ENCODE data around the gene VPS33A. TPM values are rescaled to one million over a fixed set of nuclear protein-coding genes. Genes with fewer than 3 reads are reported as not detected.
"Not testable (repeated sequence)": the region's sequence is repeated elsewhere in the genome, so short reads cannot be mapped to it uniquely, and the experiment has no call there.

Gene VPS33A
- polyA plus RNA-seq, 1 donor, result 18.3 TPM

GRCh38 chr12:122260735-122261134 lies 5.6 kb downstream of the VPS33A start:
- not testable (repeated sequence) for H3K27ac ChIP-seq (ENCODE audit: low read length); DNase-seq; H3K27me3 ChIP-seq (ENCODE audit: control insufficient read depth, insufficient read depth, low read length); H3K9me3 ChIP-seq (ENCODE audit: control insufficient read depth, low read depth, low read length); H3K4me3 ChIP-seq (ENCODE audit: low read length); H3K4me1 ChIP-seq (ENCODE audit: control insufficient read depth, insufficient read depth, low read length)
- WGBS (ENCODE audit: insufficient coverage, low lambda C conversion rate), result no CpG with 5 or more reads among the region's 14 CpGs
- H3K36me3 ChIP-seq (ENCODE audit: control insufficient read depth, insufficient read depth, low read length), result peaks cover 45% of the 10 kb centered on the region

GRCh38 chr12:122258939-122259338 lies 7.4 kb downstream of the VPS33A start:
- whole genome bisulfite sequencing (ENCODE audit: insufficient coverage, low lambda C conversion rate), result no CpG with 5 or more reads among the region's 4 CpGs
- H3K9me3 ChIP-seq (ENCODE audit: control insufficient read depth, low read depth, low read length); H3K27ac ChIP-seq (ENCODE audit: low read length); H3K4me1 ChIP-seq (ENCODE audit: control insufficient read depth, insufficient read depth, low read length); H3K27me3 ChIP-seq (ENCODE audit: control insufficient read depth, insufficient read depth, low read length); DNase-seq; H3K4me3 ChIP-seq (ENCODE audit: low read length): not testable (repeated sequence)
- peaks cover 45% of the 10 kb centered on the region for H3K36me3 ChIP-seq (ENCODE audit: control insufficient read depth, insufficient read depth, low read length)

DNA sequence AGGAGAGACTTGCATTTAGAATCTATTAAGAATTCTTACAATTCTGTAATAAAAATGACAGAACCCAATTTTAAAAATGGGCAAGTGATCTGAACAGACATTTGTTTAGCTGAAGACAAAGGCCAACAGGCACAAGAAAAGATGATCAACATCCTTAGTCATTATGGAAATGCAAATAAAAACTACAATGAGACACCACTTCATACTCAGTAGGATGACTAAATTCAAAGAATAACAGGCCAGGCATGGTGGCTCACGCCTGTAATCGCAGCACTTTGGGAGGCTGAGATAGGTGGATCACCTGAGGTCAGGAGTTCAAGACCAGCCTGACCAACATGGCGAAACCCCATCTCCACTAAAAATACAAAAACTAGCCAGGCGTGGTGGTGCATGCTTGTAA lies 7.8 kb downstream of the VPS33A start:
- not testable (repeated sequence) for H3K9me3 ChIP-seq (ENCODE audit: control insufficient read depth, low read depth, low read length); H3K4me3 ChIP-seq (ENCODE audit: low read length); H3K4me1 ChIP-seq (ENCODE audit: control insufficient read depth, insufficient read depth, low read length); H3K27ac ChIP-seq (ENCODE audit: low read length); H3K27me3 ChIP-seq (ENCODE audit: control insufficient read depth, insufficient read depth, low read length); DNase-seq
- no CpG with 5 or more reads among the region's 4 CpGs for WGBS (ENCODE audit: insufficient coverage, low lambda C conversion rate)
- peaks cover 45% of the 10 kb centered on the region for H3K36me3 ChIP-seq (ENCODE audit: control insufficient read depth, insufficient read depth, low read length)

- Histone ChIP-seq H3K27me3 (ENCODE audit: control insufficient read depth, insufficient read depth, low read length) (no peaks in the 10 kb centered on the region), H3K27ac (ENCODE audit: low read length) (no peak overlapping the region), H3K4me1 (ENCODE audit: control insufficient read depth, insufficient read depth, low read length) (no peaks in the 10 kb centered on the region), H3K9me3 (ENCODE audit: control insufficient read depth, low read depth, low read length) (no peaks in the 10 kb centered on the region), H3K36me3 (ENCODE audit: control insufficient read depth, insufficient read depth, low read length) (peaks cover 28% of the 10 kb centered on the region), H3K4me3 (ENCODE audit: low read length) (no peak overlapping the region)
- no CpG with 5 or more reads among the region's 8 CpGs for WGBS (ENCODE audit: insufficient coverage, low lambda C conversion rate)
- no peak for DNase-seq
These were observed 15.8 kb downstream of the VPS33A start for GRCh38 chr12:122250536-122250935.

DNA sequence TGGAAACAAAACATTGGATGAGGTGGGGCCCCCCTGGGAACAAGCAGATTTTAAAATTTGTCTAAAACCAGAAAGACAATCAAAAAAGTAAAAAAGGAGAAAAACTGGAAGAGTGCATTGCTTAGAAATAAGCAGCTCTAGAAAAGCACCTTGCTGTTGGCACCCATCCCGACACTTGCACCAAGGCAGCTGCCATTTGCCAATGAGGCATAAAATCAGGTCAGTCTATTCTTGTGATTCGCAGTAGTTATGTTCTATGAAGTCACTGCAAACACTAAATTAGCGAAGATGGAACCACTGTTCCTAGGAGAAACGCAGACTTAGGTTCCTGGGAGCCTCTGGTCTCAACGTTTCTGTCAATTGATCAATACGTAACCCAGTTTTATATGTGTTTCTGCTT lies 16.2 kb downstream of the VPS33A start:
- WGBS (ENCODE audit: insufficient coverage, low lambda C conversion rate), result no CpG with 5 or more reads among the region's 6 CpGs
- no peak for DNase-seq
- H3K9me3 ChIP-seq (ENCODE audit: control insufficient read depth, low read depth, low read length), result no peaks in the 10 kb centered on the region
- no peak overlapping the region for H3K27ac ChIP-seq (ENCODE audit: low read length)
- H3K4me3 ChIP-seq (ENCODE audit: low read length), result no peak overlapping the region
- no peaks in the 10 kb centered on the region for H3K4me1 ChIP-seq (ENCODE audit: control insufficient read depth, insufficient read depth, low read length)
- H3K27me3 ChIP-seq (ENCODE audit: control insufficient read depth, insufficient read depth, low read length), result no peaks in the 10 kb centered on the region
- peaks cover 28% of the 10 kb centered on the region for H3K36me3 ChIP-seq (ENCODE audit: control insufficient read depth, insufficient read depth, low read length)

DNA sequence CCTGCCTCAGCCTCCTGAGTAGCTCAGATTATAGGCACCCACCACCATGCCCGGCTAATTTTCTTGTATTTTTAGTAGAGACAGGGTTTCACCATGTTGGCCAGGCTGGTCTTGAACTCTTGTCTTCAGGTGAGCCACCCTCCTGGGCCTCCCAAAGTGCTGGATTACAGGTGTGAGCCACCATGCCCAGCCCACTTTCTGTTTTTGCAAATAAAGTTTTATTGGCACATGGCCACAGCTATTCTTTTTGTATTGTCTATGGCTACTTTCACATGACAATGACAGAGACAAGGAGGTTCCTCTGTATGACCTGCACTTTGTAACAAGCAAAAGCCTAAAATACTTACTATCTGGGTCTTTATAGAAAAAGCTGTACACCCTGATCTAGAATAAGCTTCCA lies 20.7 kb downstream of the VPS33A start:
- no peak overlapping the region for H3K27ac ChIP-seq (ENCODE audit: low read length)
- no peak for DNase-seq
- no peaks in the 10 kb centered on the region for H3K9me3 ChIP-seq (ENCODE audit: control insufficient read depth, low read depth, low read length)
- H3K4me1 ChIP-seq (ENCODE audit: control insufficient read depth, insufficient read depth, low read length), result no peaks in the 10 kb centered on the region
- H3K27me3 ChIP-seq (ENCODE audit: control insufficient read depth, insufficient read depth, low read length), result no peaks in the 10 kb centered on the region
- H3K36me3 ChIP-seq (ENCODE audit: control insufficient read depth, insufficient read depth, low read length), result peaks cover 43% of the 10 kb centered on the region
- no peak overlapping the region for H3K4me3 ChIP-seq (ENCODE audit: low read length)
- 100% methylated on average over 1 of the region's 1 CpG for WGBS (ENCODE audit: insufficient coverage, low lambda C conversion rate)

GRCh38 chr12:122244565-122245371 lies 21.5 kb downstream of the VPS33A start:
- H3K27me3 ChIP-seq (ENCODE audit: control insufficient read depth, insufficient read depth, low read length), result no peaks in the 10 kb centered on the region
- peaks cover 38% of the 10 kb centered on the region for H3K36me3 ChIP-seq (ENCODE audit: control insufficient read depth, insufficient read depth, low read length)
- no peaks in the 10 kb centered on the region for H3K4me1 ChIP-seq (ENCODE audit: control insufficient read depth, insufficient read depth, low read length)
- no peaks in the 10 kb centered on the region for H3K9me3 ChIP-seq (ENCODE audit: control insufficient read depth, low read depth, low read length)
- DNase-seq, result no peak
- WGBS (ENCODE audit: insufficient coverage, low lambda C conversion rate), result 90% methylated on average over 2 of the region's 11 CpGs
- no peak overlapping the region for H3K27ac ChIP-seq (ENCODE audit: low read length)
- H3K4me3 ChIP-seq (ENCODE audit: low read length), result no peak overlapping the region

GRCh38 chr12:122243965-122244364 lies 22.3 kb downstream of the VPS33A start:
- H3K4me1 ChIP-seq (ENCODE audit: control insufficient read depth, insufficient read depth, low read length), result no peaks in the 10 kb centered on the region
- H3K36me3 ChIP-seq (ENCODE audit: control insufficient read depth, insufficient read depth, low read length), result peaks cover 33% of the 10 kb centered on the region
- no peak overlapping the region for H3K27ac ChIP-seq (ENCODE audit: low read length)
- no peak for DNase-seq
- H3K27me3 ChIP-seq (ENCODE audit: control insufficient read depth, insufficient read depth, low read length), result no peaks in the 10 kb centered on the region
- H3K4me3 ChIP-seq (ENCODE audit: low read length), result no peak overlapping the region
- WGBS (ENCODE audit: insufficient coverage, low lambda C conversion rate), result 88% methylated on average over 1 of the region's 6 CpGs
- no peaks in the 10 kb centered on the region for H3K9me3 ChIP-seq (ENCODE audit: control insufficient read depth, low read depth, low read length)

- no peak for DNase-seq
- H3K27me3 ChIP-seq (ENCODE audit: control insufficient read depth, insufficient read depth, low read length), result no peaks in the 10 kb centered on the region
- no peaks in the 10 kb centered on the region for H3K9me3 ChIP-seq (ENCODE audit: control insufficient read depth, low read depth, low read length)
- H3K27ac ChIP-seq (ENCODE audit: low read length), result no peak overlapping the region
- no peak overlapping the region for H3K4me3 ChIP-seq (ENCODE audit: low read length)
- no peaks in the 10 kb centered on the region for H3K4me1 ChIP-seq (ENCODE audit: control insufficient read depth, insufficient read depth, low read length)
- H3K36me3 ChIP-seq (ENCODE audit: control insufficient read depth, insufficient read depth, low read length), result peaks cover 49% of the 10 kb centered on the region
- WGBS (ENCODE audit: insufficient coverage, low lambda C conversion rate), result no CpG with 5 or more reads among the region's 5 CpGs
These were observed 27.4 kb downstream of the VPS33A start for GRCh38 chr12:122238861-122239260.

DNA sequence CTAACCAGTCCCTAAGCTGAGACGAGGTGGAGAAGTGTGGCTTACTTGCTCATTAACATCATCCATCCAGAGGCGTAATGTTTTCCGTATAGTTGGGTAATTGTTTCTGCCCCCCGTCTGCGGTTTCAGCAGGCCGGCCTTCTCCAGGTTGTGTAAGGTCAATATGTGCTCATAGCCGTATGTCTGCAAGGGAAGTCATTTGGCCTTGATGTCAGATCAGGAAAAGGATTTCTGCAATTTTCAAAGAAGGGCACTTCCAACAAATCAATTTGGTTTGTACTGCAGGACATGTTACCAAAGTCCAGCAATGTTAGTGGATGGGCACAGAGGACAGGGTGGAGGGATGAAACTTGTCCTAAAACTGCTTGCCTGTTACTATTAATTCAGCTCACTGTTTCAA lies 30.6 kb downstream of the VPS33A start:
- H3K4me3 ChIP-seq (ENCODE audit: low read length), result no peak overlapping the region
- no peaks in the 10 kb centered on the region for H3K27me3 ChIP-seq (ENCODE audit: control insufficient read depth, insufficient read depth, low read length)
- H3K4me1 ChIP-seq (ENCODE audit: control insufficient read depth, insufficient read depth, low read length), result no peaks in the 10 kb centered on the region
- H3K27ac ChIP-seq (ENCODE audit: low read length), result no peak overlapping the region
- peaks cover 57% of the 10 kb centered on the region for H3K36me3 ChIP-seq (ENCODE audit: control insufficient read depth, insufficient read depth, low read length)
- WGBS (ENCODE audit: insufficient coverage, low lambda C conversion rate), result no CpG with 5 or more reads among the region's 7 CpGs
- no peak for DNase-seq
- no peaks in the 10 kb centered on the region for H3K9me3 ChIP-seq (ENCODE audit: control insufficient read depth, low read depth, low read length)

- no CpG with 5 or more reads among the region's 10 CpGs for WGBS (ENCODE audit: insufficient coverage, low lambda C conversion rate)
- no peak overlapping the region for H3K27ac ChIP-seq (ENCODE audit: low read length)
- no peaks in the 10 kb centered on the region for H3K9me3 ChIP-seq (ENCODE audit: control insufficient read depth, low read depth, low read length)
- H3K4me3 ChIP-seq (ENCODE audit: low read length), result no peak overlapping the region
- H3K4me1 ChIP-seq (ENCODE audit: control insufficient read depth, insufficient read depth, low read length), result no peaks in the 10 kb centered on the region
- no peak for DNase-seq
- H3K36me3 ChIP-seq (ENCODE audit: control insufficient read depth, insufficient read depth, low read length), result peaks cover 57% of the 10 kb centered on the region
- no peaks in the 10 kb centered on the region for H3K27me3 ChIP-seq (ENCODE audit: control insufficient read depth, insufficient read depth, low read length)
These were observed 33.6 kb downstream of the VPS33A start for GRCh38 chr12:122232691-122233090.
